ENCODE results near the gene IBSP.

The IBSP gene

GRCh38 chr4:87805971-87806370 is 6.6 kb downstream of the IBSP start:
- peak overlapping the region; percentile 9; the same call in 1 of the 2 replicates for H3K4me3 ChIP-seq (ENCODE audit: low read depth, low read length)
- H2AFZ ChIP-seq (ENCODE audit: low read length, unreplicated experiment): peak overlapping the region; percentile 64
- H3K4me1 ChIP-seq (ENCODE audit: control insufficient read depth, insufficient read depth, low read length, unreplicated experiment): peaks cover 20% of the 10 kb centered on the region
- peak overlapping the region; percentile 50 for H3K27ac ChIP-seq (ENCODE audit: low read depth, low read length)
- H3K36me3 ChIP-seq (ENCODE audit: insufficient read depth, low read length): no peaks in the 10 kb centered on the region
- no peaks in the 10 kb centered on the region for H3K27me3 ChIP-seq (ENCODE audit: insufficient read depth, low read length)
- H3K79me2 ChIP-seq (ENCODE audit: control insufficient read depth, insufficient read depth, low read length, unreplicated experiment): no peaks in the 10 kb centered on the region

DNA sequence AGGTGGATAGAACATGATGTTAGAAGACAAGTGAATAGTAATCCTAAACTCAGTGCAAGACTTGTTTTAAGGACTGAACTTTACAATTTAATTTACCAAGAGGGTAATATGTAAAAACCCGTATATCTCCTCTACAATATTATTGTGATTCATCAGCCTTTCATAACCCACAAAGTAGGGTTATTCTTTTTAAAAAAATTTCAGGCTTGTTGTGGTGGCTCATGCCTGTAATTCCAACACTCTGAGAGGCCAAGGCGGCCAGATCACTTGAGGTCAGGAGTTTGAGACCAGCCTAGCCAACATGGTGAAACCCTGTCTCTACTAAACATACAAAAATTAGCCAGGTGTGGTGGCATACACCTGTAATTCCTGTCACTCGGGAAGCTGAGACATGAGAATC is 7.2 kb downstream of the IBSP start:
- peaks cover 20% of the 10 kb centered on the region for H3K4me1 ChIP-seq (ENCODE audit: control insufficient read depth, insufficient read depth, low read length, unreplicated experiment)
- H3K27ac ChIP-seq (ENCODE audit: low read depth, low read length): peak overlapping the region; percentile 50
- no peaks in the 10 kb centered on the region for H3K27me3 ChIP-seq (ENCODE audit: insufficient read depth, low read length)
- no peaks in the 10 kb centered on the region for H3K36me3 ChIP-seq (ENCODE audit: insufficient read depth, low read length)
- no peaks in the 10 kb centered on the region for H3K79me2 ChIP-seq (ENCODE audit: control insufficient read depth, insufficient read depth, low read length, unreplicated experiment)
- H2AFZ ChIP-seq (ENCODE audit: low read length, unreplicated experiment): peak overlapping the region; percentile 64
- H3K4me3 ChIP-seq (ENCODE audit: low read depth, low read length): peak overlapping the region; percentile 9; the same call in 1 of the 2 replicates

GRCh38 chr4:87807402-87807801 is 8.0 kb downstream of the IBSP start:
- Histone ChIP-seq H2AFZ (ENCODE audit: low read length, unreplicated experiment) (no peak overlapping the region), H3K27me3 (ENCODE audit: insufficient read depth, low read length) (no peaks in the 10 kb centered on the region), H3K79me2 (ENCODE audit: control insufficient read depth, insufficient read depth, low read length, unreplicated experiment) (no peaks in the 10 kb centered on the region), H3K4me3 (ENCODE audit: low read depth, low read length) (no peak overlapping the region), H3K36me3 (ENCODE audit: insufficient read depth, low read length) (no peaks in the 10 kb centered on the region), H3K4me1 (ENCODE audit: control insufficient read depth, insufficient read depth, low read length, unreplicated experiment) (peaks cover 26% of the 10 kb centered on the region), H3K27ac (ENCODE audit: low read depth, low read length) (peak overlapping the region; percentile 50)

- Histone ChIP-seq H3K27ac (ENCODE audit: low read depth, low read length) (no peak overlapping the region), H3K4me3 (ENCODE audit: low read depth, low read length) (no peak overlapping the region), H2AFZ (ENCODE audit: low read length, unreplicated experiment) (no peak overlapping the region), H3K79me2 (ENCODE audit: control insufficient read depth, insufficient read depth, low read length, unreplicated experiment) (no peaks in the 10 kb centered on the region), H3K4me1 (ENCODE audit: control insufficient read depth, insufficient read depth, low read length, unreplicated experiment) (peaks cover 11% of the 10 kb centered on the region), H3K27me3 (ENCODE audit: insufficient read depth, low read length) (no peaks in the 10 kb centered on the region), H3K36me3 (ENCODE audit: insufficient read depth, low read length) (no peaks in the 10 kb centered on the region)
Observed at GRCh38 chr4:87811977-87812376, 12.6 kb downstream of the IBSP start.

DNA sequence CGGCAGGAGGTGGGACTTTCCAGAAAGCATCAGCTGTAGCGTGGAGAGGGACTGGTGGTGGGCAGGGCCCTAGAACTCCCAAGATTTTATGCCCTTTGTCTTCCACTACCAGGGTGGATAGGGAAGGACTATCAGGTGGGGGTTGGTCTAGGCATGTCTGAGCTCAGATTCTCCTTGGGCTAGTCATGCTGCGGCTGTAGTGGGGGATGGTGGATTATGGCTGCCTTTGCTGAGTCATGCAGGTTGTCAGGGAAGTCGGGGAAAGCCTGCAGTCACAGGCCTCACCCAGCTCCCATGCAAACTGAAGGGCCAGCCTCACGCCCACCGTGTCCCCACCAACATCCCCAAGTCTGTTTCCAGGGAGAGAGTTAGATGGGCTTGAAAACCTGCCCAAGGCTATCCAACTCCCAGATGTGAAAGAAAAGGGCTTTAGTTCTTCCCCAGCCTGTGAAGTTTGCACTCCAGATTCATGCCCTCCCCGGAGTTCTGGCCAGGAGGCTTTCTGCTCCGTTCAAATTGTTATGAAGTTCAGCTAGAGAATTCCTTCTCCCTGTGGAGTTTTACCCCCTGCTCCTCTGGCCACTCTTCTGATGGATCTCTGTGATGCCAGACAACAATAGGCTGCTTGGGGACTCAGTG is 20.0 kb downstream of the IBSP start:
- H3K27ac ChIP-seq (ENCODE audit: low read depth, low read length): peak overlapping the region; percentile 30
- no peak overlapping the region for H3K4me3 ChIP-seq (ENCODE audit: low read depth, low read length)
- H3K36me3 ChIP-seq (ENCODE audit: insufficient read depth, low read length): no peaks in the 10 kb centered on the region
- no peaks in the 10 kb centered on the region for H3K27me3 ChIP-seq (ENCODE audit: insufficient read depth, low read length)
- H2AFZ ChIP-seq (ENCODE audit: low read length, unreplicated experiment): peak overlapping the region; percentile 82
- H3K79me2 ChIP-seq (ENCODE audit: control insufficient read depth, insufficient read depth, low read length, unreplicated experiment): no peaks in the 10 kb centered on the region
- H3K4me1 ChIP-seq (ENCODE audit: control insufficient read depth, insufficient read depth, low read length, unreplicated experiment): peaks cover 11% of the 10 kb centered on the region

- no peaks in the 10 kb centered on the region; the same call in 1 of the 2 replicates for H3K27me3 ChIP-seq (ENCODE audit: insufficient read depth, low read length)
- H2AFZ ChIP-seq (ENCODE audit: low read length, unreplicated experiment): no peak overlapping the region
- H3K36me3 ChIP-seq (ENCODE audit: insufficient read depth, low read length): no peaks in the 10 kb centered on the region
- no peak overlapping the region for H3K4me3 ChIP-seq (ENCODE audit: low read depth, low read length)
- peaks cover 11% of the 10 kb centered on the region for H3K4me1 ChIP-seq (ENCODE audit: control insufficient read depth, insufficient read depth, low read length, unreplicated experiment)
- H3K27ac ChIP-seq (ENCODE audit: low read depth, low read length): no peak overlapping the region
- H3K79me2 ChIP-seq (ENCODE audit: control insufficient read depth, insufficient read depth, low read length, unreplicated experiment): no peaks in the 10 kb centered on the region
Observed at GRCh38 chr4:87823200-87823599, 23.8 kb downstream of the IBSP start.

DNA sequence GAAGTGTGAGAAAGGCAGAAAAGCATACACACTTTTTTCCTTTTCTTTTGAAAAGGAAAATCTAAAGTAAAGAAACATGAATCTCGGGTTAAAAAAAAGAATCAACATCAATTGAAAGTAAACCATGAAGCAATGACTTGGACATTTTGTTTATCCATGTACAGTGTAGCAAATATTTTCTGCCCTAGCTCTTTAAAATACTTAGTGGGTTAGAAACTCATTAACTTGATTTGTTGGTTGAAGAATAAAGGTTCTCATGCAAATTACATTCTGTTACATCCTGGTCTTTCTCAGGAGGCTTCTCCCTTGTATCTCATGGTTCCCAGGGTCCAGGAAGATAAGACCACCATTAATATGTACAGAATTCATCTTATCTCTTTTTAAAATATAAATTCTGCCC is 24.4 kb downstream of the IBSP start:
- H3K27ac ChIP-seq (ENCODE audit: low read depth, low read length): no peak overlapping the region
- no peaks in the 10 kb centered on the region for H3K36me3 ChIP-seq (ENCODE audit: insufficient read depth, low read length)
- H2AFZ ChIP-seq (ENCODE audit: low read length, unreplicated experiment): no peak overlapping the region
- no peaks in the 10 kb centered on the region; the same call in 1 of the 2 replicates for H3K27me3 ChIP-seq (ENCODE audit: insufficient read depth, low read length)
- peaks cover 11% of the 10 kb centered on the region for H3K4me1 ChIP-seq (ENCODE audit: control insufficient read depth, insufficient read depth, low read length, unreplicated experiment)
- H3K79me2 ChIP-seq (ENCODE audit: control insufficient read depth, insufficient read depth, low read length, unreplicated experiment): no peaks in the 10 kb centered on the region
- no peak overlapping the region for H3K4me3 ChIP-seq (ENCODE audit: low read depth, low read length)

DNA sequence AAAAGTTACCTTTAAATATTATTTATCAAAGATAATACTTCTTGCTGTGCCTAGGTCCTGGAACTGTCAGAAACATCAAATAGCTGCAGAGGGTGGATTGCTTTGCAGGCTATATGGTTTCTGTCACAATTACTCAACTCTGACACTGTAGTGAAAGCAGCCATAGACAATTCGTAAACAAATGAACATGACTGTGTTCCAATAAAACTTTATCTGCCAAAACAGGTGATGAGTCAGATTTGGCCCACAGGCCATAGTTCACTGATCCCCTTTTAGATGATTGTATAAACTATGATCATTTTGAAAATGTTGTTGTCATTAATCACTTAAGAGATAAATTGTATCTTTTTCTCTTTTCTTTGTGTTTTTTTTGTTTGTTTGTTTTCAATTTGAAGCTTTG is 25.0 kb downstream of the IBSP start:
- no peak overlapping the region for H3K27ac ChIP-seq (ENCODE audit: low read depth, low read length)
- no peaks in the 10 kb centered on the region for H3K36me3 ChIP-seq (ENCODE audit: insufficient read depth, low read length)
- no peak overlapping the region for H2AFZ ChIP-seq (ENCODE audit: low read length, unreplicated experiment)
- H3K79me2 ChIP-seq (ENCODE audit: control insufficient read depth, insufficient read depth, low read length, unreplicated experiment): no peaks in the 10 kb centered on the region
- no peak overlapping the region for H3K4me3 ChIP-seq (ENCODE audit: low read depth, low read length)
- H3K27me3 ChIP-seq (ENCODE audit: insufficient read depth, low read length): no peaks in the 10 kb centered on the region; the same call in 1 of the 2 replicates
- peaks cover 7% of the 10 kb centered on the region for H3K4me1 ChIP-seq (ENCODE audit: control insufficient read depth, insufficient read depth, low read length, unreplicated experiment)

DNA sequence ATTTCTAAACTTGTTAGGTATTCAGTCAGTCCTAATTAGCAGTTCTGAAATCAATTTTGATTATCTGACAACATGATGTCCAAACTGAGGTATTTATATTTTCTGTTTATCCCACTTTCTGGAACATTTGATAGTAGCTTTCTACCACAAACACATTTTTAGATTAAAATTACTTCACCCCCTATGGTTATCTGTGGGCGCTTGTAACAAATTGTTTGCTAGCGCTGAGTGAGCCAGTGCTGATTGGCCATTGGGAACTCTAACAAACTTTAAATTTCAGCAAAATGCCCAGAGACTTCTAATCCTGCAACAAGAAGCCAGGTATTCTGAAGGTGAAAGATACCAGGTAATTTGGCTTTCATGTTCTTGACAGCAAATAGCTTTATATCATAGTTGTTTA is 33.3 kb downstream of the IBSP start, which contains the start of gene MEPE:
Gene MEPE (plus strand): TSS at position 301 of the 400 bp plus-strand sequence. CDS start 1,746 bp downstream, outside the sequence.
- Histone ChIP-seq H3K36me3 (ENCODE audit: insufficient read depth, low read length) (no peaks in the 10 kb centered on the region), H3K79me2 (ENCODE audit: control insufficient read depth, insufficient read depth, low read length, unreplicated experiment) (no peaks in the 10 kb centered on the region), H3K4me1 (ENCODE audit: control insufficient read depth, insufficient read depth, low read length, unreplicated experiment) (peaks cover 10% of the 10 kb centered on the region), H3K4me3 (ENCODE audit: low read depth, low read length) (no peak within 1 kb of the TSS), H3K27ac (ENCODE audit: low read depth, low read length) (no peak within 1 kb of the TSS), H2AFZ (ENCODE audit: low read length, unreplicated experiment) (no peak within 1 kb of the TSS), H3K27me3 (ENCODE audit: insufficient read depth, low read length) (no peaks in the 10 kb centered on the region; the same call in 1 of the 2 replicates)

GRCh38 chr4:87834401-87834800 is 35.0 kb downstream of the IBSP start:
- no peak overlapping the region for H3K4me3 ChIP-seq (ENCODE audit: low read depth, low read length)
- no peaks in the 10 kb centered on the region for H3K27me3 ChIP-seq (ENCODE audit: insufficient read depth, low read length)
- no peak overlapping the region for H3K27ac ChIP-seq (ENCODE audit: low read depth, low read length)
- H3K36me3 ChIP-seq (ENCODE audit: insufficient read depth, low read length): no peaks in the 10 kb centered on the region
- H3K4me1 ChIP-seq (ENCODE audit: control insufficient read depth, insufficient read depth, low read length, unreplicated experiment): peaks cover 10% of the 10 kb centered on the region
- no peaks in the 10 kb centered on the region for H3K79me2 ChIP-seq (ENCODE audit: control insufficient read depth, insufficient read depth, low read length, unreplicated experiment)
- no peak overlapping the region for H2AFZ ChIP-seq (ENCODE audit: low read length, unreplicated experiment)

DNA sequence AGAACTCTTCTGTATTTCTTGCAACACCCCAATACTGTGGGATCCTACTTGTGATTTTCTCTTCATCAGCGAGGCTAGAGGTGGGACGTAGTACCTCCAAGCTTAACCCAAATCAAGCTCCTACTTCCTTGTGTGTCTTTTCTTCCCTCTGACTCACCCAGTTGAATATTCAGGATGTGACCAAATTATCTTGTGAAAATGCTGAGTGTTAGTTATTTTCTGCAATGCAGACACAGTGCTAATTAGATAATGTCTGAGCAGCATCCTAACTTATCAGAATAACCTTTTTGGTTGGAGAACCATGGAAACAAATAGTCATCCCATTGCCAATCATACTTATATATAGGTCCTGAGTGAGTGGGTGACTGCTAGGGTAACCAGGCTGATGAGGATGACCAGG is 35.8 kb downstream of the IBSP start:
- Histone ChIP-seq H3K27me3 (ENCODE audit: insufficient read depth, low read length) (no peaks in the 10 kb centered on the region), H3K36me3 (ENCODE audit: insufficient read depth, low read length) (no peaks in the 10 kb centered on the region), H3K27ac (ENCODE audit: low read depth, low read length) (no peak overlapping the region), H3K4me3 (ENCODE audit: low read depth, low read length) (no peak overlapping the region), H3K4me1 (ENCODE audit: control insufficient read depth, insufficient read depth, low read length, unreplicated experiment) (peaks cover 10% of the 10 kb centered on the region), H2AFZ (ENCODE audit: low read length, unreplicated experiment) (no peak overlapping the region), H3K79me2 (ENCODE audit: control insufficient read depth, insufficient read depth, low read length, unreplicated experiment) (no peaks in the 10 kb centered on the region)

Data from ACC112 (cell line).